Trophoblast cell (in vitro differentiated cells and primary cell): ENCODE results near the gene SPINDOC.

Source experiments
- DNase-seq, 2 donors: peaks; one replicate each; pipeline ENCODE4 v3.0.0-alpha.2; 2016
- H2AFZ ChIP-seq: 2 replicates; pipeline ENCODE4 v1.6.1; 2013; ENCODE audit warnings: low read length, moderate library complexity, mild to moderate bottlenecking; ENCODE audit not compliant: insufficient read depth, poor library complexity
- H2AK5ac ChIP-seq: 2 replicates; pipeline ENCODE4 v1.6.1; 2013; ENCODE audit warnings: mild to moderate bottlenecking, low read length
- H2BK120ac ChIP-seq: 2 replicates; pipeline ENCODE4 v1.6.1; 2013; ENCODE audit warnings: low read length, mild to moderate bottlenecking, moderate library complexity; ENCODE audit not compliant: insufficient read depth, poor library complexity
- H2BK12ac ChIP-seq: 2 replicates; pipeline ENCODE4 v1.6.1; 2013; ENCODE audit warnings: mild to moderate bottlenecking, low read length, moderate library complexity
- H2BK5ac ChIP-seq: 2 replicates; pipeline ENCODE4 v1.6.1; 2013; ENCODE audit warnings: low read length, low read depth, moderate library complexity, mild to moderate bottlenecking; ENCODE audit not compliant: poor library complexity
- H3K14ac ChIP-seq: 2 replicates; pipeline ENCODE4 v1.6.1; 2013; ENCODE audit warnings: mild to moderate bottlenecking, low read length
- H3K18ac ChIP-seq: 2 replicates; pipeline ENCODE4 v1.6.1; 2013; ENCODE audit warnings: mild to moderate bottlenecking, low read length
- H3K23ac ChIP-seq: 2 replicates; pipeline ENCODE4 v1.6.1; 2013; ENCODE audit warnings: low read length
- H3K27ac ChIP-seq: 2 replicates; pipeline ENCODE4 v1.5.1; 2013; ENCODE audit warnings: low read depth, mild to moderate bottlenecking, inconsistent platforms, low read length, moderate library complexity
- H3K27me3 ChIP-seq: 2 replicates; pipeline ENCODE4 v1.6.1; 2013; ENCODE audit warnings: inconsistent platforms, mild to moderate bottlenecking, low read length, moderate library complexity; ENCODE audit not compliant: insufficient read depth
- H3K36me3 ChIP-seq, 2 experiments: 1 replicate in 1 of 2; 2 replicates in 1 of 2; pipeline ENCODE4 v1.6.1; 2013; ENCODE audit warnings: low read length in 2 of 2, mild to moderate bottlenecking in 2 of 2, moderate library complexity in 1 of 2; ENCODE audit not compliant: insufficient read depth in 2 of 2, control insufficient read depth in 1 of 2
- H3K4ac ChIP-seq: 2 replicates; pipeline ENCODE4 v1.6.1; 2013; ENCODE audit warnings: low read depth, mild to moderate bottlenecking, low read length, moderate library complexity
- H3K4me1 ChIP-seq, 2 experiments: 1 replicate in 1 of 2; 2 replicates in 1 of 2; pipeline ENCODE4 v1.6.1; 2013; ENCODE audit warnings: low read length in 2 of 2, mild to moderate bottlenecking in 2 of 2, moderate library complexity in 1 of 2; ENCODE audit not compliant: insufficient read depth in 2 of 2, control insufficient read depth in 1 of 2
- H3K4me2 ChIP-seq: 2 replicates; pipeline ENCODE4 v1.6.1; 2013; ENCODE audit warnings: inconsistent platforms, mild to moderate bottlenecking, low read length, moderate library complexity
- H3K4me3 ChIP-seq: 2 replicates; pipeline ENCODE4 v1.5.1; 2013; ENCODE audit warnings: mild to moderate bottlenecking, low read depth, low read length, inconsistent platforms
- H3K79me1 ChIP-seq: one replicate; pipeline ENCODE4 v1.6.1; 2013; ENCODE audit warnings: low read length
- H3K79me2 ChIP-seq: 2 replicates; pipeline ENCODE4 v1.6.1; 2013; ENCODE audit warnings: low read length, mild to moderate bottlenecking; ENCODE audit not compliant: control insufficient read depth, insufficient read depth, poor library complexity
- H3K9ac ChIP-seq: 2 replicates; pipeline ENCODE4 v1.6.1; 2013; ENCODE audit warnings: mild to moderate bottlenecking, low read length
- H3K9me3 ChIP-seq: 2 replicates; pipeline ENCODE4 v1.6.1; 2013; ENCODE audit warnings: low read depth, mild to moderate bottlenecking, control low read depth, inconsistent platforms, low read length; ENCODE audit not compliant: insufficient read depth
- H4K12ac ChIP-seq: 2 replicates; pipeline ENCODE4 v1.6.1; 2013; ENCODE audit warnings: low read depth, mild to moderate bottlenecking, low read length, moderate library complexity
- H4K8ac ChIP-seq: 2 replicates; pipeline ENCODE4 v1.6.1; 2013; ENCODE audit warnings: low read depth, mild to moderate bottlenecking, low read length, moderate library complexity
- H4K91ac ChIP-seq: one replicate; pipeline ENCODE4 v1.6.1; 2013; ENCODE audit warnings: low read depth, mild to moderate bottlenecking, low read length, moderate library complexity
- WGBS: extraction: QIAGEN DNeasy Blood & Tissue Kit; methylation state at CpG from one replicate; pipeline ENCODE4 v1.1.7; 2013; ENCODE audit warnings: missing lambda C conversion rate; ENCODE audit not compliant: insufficient read length, insufficient coverage; ENCODE audit errors: extremely low coverage; 5-methylcytosine and 5-hydroxymethylcytosine counted together

Gene SPINDOC

GRCh38 chr11:63854696-63855095, 41.4 kb downstream of the SPINDOC start:
- Histone ChIP-seq H2AFZ (no peak overlapping the region), H3K36me3 (peaks cover 4 to 9% of the 10 kb centered on the region in 2 experiments), H3K9ac (no peak overlapping the region), H4K8ac (no peak overlapping the region), H3K23ac (no peak overlapping the region), H3K4ac (no peak overlapping the region), H3K27ac (no peak overlapping the region), H4K12ac (no peak overlapping the region), H2BK12ac (no peak overlapping the region), H3K4me3 (no peak overlapping the region), H3K14ac (no peak overlapping the region), H3K27me3 (no peaks in the 10 kb centered on the region), H3K4me1 (peaks cover 2 to 7% of the 10 kb centered on the region in 2 experiments), H2BK5ac (no peak overlapping the region), H3K18ac (no peak overlapping the region), H2BK120ac (no peak overlapping the region), H3K79me2 (peaks cover 9% of the 10 kb centered on the region), H3K79me1 (peaks cover 2% of the 10 kb centered on the region), H2AK5ac (no peak overlapping the region), H3K4me2 (no peak overlapping the region), H4K91ac (no peak overlapping the region), H3K9me3 (no peaks in the 10 kb centered on the region)
- no peak for DNase-seq
- no CpG with 5 or more reads among the region's 4 CpGs for WGBS

- WGBS: no CpG with 5 or more reads among the region's 2 CpGs
- DNase-seq: no peak
- no peaks in the 10 kb centered on the region for H3K27me3 ChIP-seq
Measured at GRCh38 chr11:63855975-63856374, 42.7 kb downstream of the SPINDOC start.

GRCh38 chr11:63858628-63859550, 45.6 kb downstream of the SPINDOC start:
- H3K9ac ChIP-seq: no peak overlapping the region
- no peak overlapping the region for H2BK120ac ChIP-seq
- peak in 1 of 2 donors; percentile 66 for DNase-seq
- H2AK5ac ChIP-seq: no peak overlapping the region
- peaks cover 11 to 12% of the 10 kb centered on the region in 2 experiments for H3K36me3 ChIP-seq
- no peak overlapping the region for H3K14ac ChIP-seq
- no peak overlapping the region for H3K4me3 ChIP-seq
- peaks cover 2% of the 10 kb centered on the region for H3K79me1 ChIP-seq
- H2BK5ac ChIP-seq: no peak overlapping the region
- no peaks in the 10 kb centered on the region for H3K9me3 ChIP-seq
- H3K27ac ChIP-seq: no peak overlapping the region
- H3K18ac ChIP-seq: no peak overlapping the region
- no peak overlapping the region for H3K23ac ChIP-seq
- no peak overlapping the region for H4K8ac ChIP-seq
- no peak overlapping the region for H3K4me2 ChIP-seq
- H4K12ac ChIP-seq: no peak overlapping the region
- peak overlapping the region; percentile 62 for H3K4ac ChIP-seq
- no peak overlapping the region for H2BK12ac ChIP-seq
- H2AFZ ChIP-seq: no peak overlapping the region
- no peak overlapping the region for H4K91ac ChIP-seq
- no peaks in the 10 kb centered on the region for H3K27me3 ChIP-seq
- H3K79me2 ChIP-seq: peaks cover 12% of the 10 kb centered on the region
- H3K4me1 ChIP-seq: no peaks in the 10 kb centered on the region
- WGBS: no CpG with 5 or more reads among the region's 11 CpGs

More at GRCh38 chr11:63855975-63856374, 42.7 kb downstream of the SPINDOC start:
- Histone ChIP-seq H2BK12ac (no peak overlapping the region), H3K4me1 (peaks cover 2% of the 10 kb centered on the region in 2 experiments), H3K79me2 (peaks cover 10% of the 10 kb centered on the region), H2AFZ (no peak overlapping the region), H3K27ac (no peak overlapping the region), H2BK5ac (no peak overlapping the region), H3K4me2 (no peak overlapping the region), H4K91ac (no peak overlapping the region), H2AK5ac (no peak overlapping the region), H2BK120ac (no peak overlapping the region), H3K36me3 (peaks cover 4 to 11% of the 10 kb centered on the region in 2 experiments), H4K12ac (no peak overlapping the region), H3K9ac (no peak overlapping the region), H3K4me3 (no peak overlapping the region), H3K9me3 (no peaks in the 10 kb centered on the region), H3K18ac (no peak overlapping the region), H3K79me1 (peaks cover 2% of the 10 kb centered on the region), H3K14ac (no peak overlapping the region), H3K23ac (no peak overlapping the region), H3K4ac (peak overlapping the region; percentile 91), H4K8ac (no peak overlapping the region)

- no peak overlapping the region for H2BK12ac ChIP-seq
- H3K79me1 ChIP-seq: peaks cover 3% of the 10 kb centered on the region
- H3K14ac ChIP-seq: no peak overlapping the region
- no peak overlapping the region for H3K4ac ChIP-seq
- no peak overlapping the region for H3K27ac ChIP-seq
- no peak overlapping the region for H3K23ac ChIP-seq
- WGBS: no CpG with 5 or more reads among the region's 4 CpGs
- H4K91ac ChIP-seq: no peak overlapping the region
- no peak overlapping the region for H2BK120ac ChIP-seq
- H3K4me1 ChIP-seq: peaks cover 0 to 3% of the 10 kb centered on the region in 2 experiments
- no peak overlapping the region for H3K9ac ChIP-seq
- H4K12ac ChIP-seq: no peak overlapping the region
- H3K27me3 ChIP-seq: no peaks in the 10 kb centered on the region
- no peak overlapping the region for H2AK5ac ChIP-seq
- no peak overlapping the region for H3K4me3 ChIP-seq
- no peak overlapping the region for H2AFZ ChIP-seq
- H3K79me2 ChIP-seq: peaks cover 12% of the 10 kb centered on the region
- no peak overlapping the region for H4K8ac ChIP-seq
- no peak overlapping the region for H3K18ac ChIP-seq
- H3K4me2 ChIP-seq: no peak overlapping the region
- H3K9me3 ChIP-seq: no peaks in the 10 kb centered on the region
- peaks cover 16 to 17% of the 10 kb centered on the region in 2 experiments for H3K36me3 ChIP-seq
- no peak overlapping the region for H2BK5ac ChIP-seq
- no peak for DNase-seq
Measured at GRCh38 chr11:63862923-63863322, 49.7 kb downstream of the SPINDOC start.
